ENCODE data around the gene SORCS3. TPM values are rescaled to one million over a fixed set of nuclear protein-coding genes. Genes with fewer than 3 reads are reported as not detected.

The SORCS3 gene
- total RNA-seq, 2 donors from 2014 or later = 0.68 TPM; not detected in 1

GRCh38 chr10:104689105-104689504 is 48.0 kb downstream of the SORCS3 start:
- Mint-ChIP-seq H3K27ac (no peak overlapping the region), H3K27me3 (ENCODE audit: insufficient read depth) (peaks cover 25% of the 10 kb centered on the region), H3K4me1 (no peaks in the 10 kb centered on the region), H3K36me3 (ENCODE audit: low read depth) (no peaks in the 10 kb centered on the region), H3K4me3 (no peak overlapping the region), H3K9me3 (no peaks in the 10 kb centered on the region)
- whole genome bisulfite sequencing, 2 experiments (ENCODE audit: insufficient coverage in 1 of 2, insufficient read length in 1 of 2) = 90% methylated on average over 2 of the region's 2 CpGs; no CpG with 5 or more reads in 1 of the 2 experiments
- H3K9ac ChIP-seq (ENCODE audit: extremely low read depth, low read length, poor library complexity, severe bottlenecking) = no peak overlapping the region
- TF ChIP-seq CTCF (conservative IDR thresholded peaks at IDR 0.05) = no peak
- H3K36me3 ChIP-seq (ENCODE audit: control insufficient read depth, insufficient read depth, low read length) = no peaks in the 10 kb centered on the region
- no peaks in the 10 kb centered on the region for H3K9me3 ChIP-seq (ENCODE audit: control insufficient read depth, low read length)
- no peak overlapping the region for H3K27ac ChIP-seq (ENCODE audit: low read depth, low read length)
- no peaks in the 10 kb centered on the region for H3K4me1 ChIP-seq (ENCODE audit: control insufficient read depth, insufficient read depth, low read length)
- DNase-seq = no peak
- peaks cover 2% of the 10 kb centered on the region for H3K27me3 ChIP-seq (ENCODE audit: control insufficient read depth, insufficient read depth, low read length, poor library complexity, severe bottlenecking)
- H3K4me3 ChIP-seq (ENCODE audit: low read length) = no peak overlapping the region

- H3K27me3 Mint-ChIP-seq (ENCODE audit: insufficient read depth) = peaks cover 25% of the 10 kb centered on the region
- Histone ChIP-seq H3K4me1 (ENCODE audit: control insufficient read depth, insufficient read depth, low read length) (no peaks in the 10 kb centered on the region), H3K36me3 (ENCODE audit: control insufficient read depth, insufficient read depth, low read length) (no peaks in the 10 kb centered on the region), H3K4me3 (ENCODE audit: low read length) (no peak overlapping the region), H3K27me3 (ENCODE audit: control insufficient read depth, insufficient read depth, low read length, poor library complexity, severe bottlenecking) (no peaks in the 10 kb centered on the region), H3K27ac (ENCODE audit: low read depth, low read length) (no peak overlapping the region), H3K9ac (ENCODE audit: extremely low read depth, low read length, poor library complexity, severe bottlenecking) (no peak overlapping the region), H3K9me3 (ENCODE audit: control insufficient read depth, low read length) (no peaks in the 10 kb centered on the region)
- DNase-seq = peak; percentile 12
- TF ChIP-seq CTCF (conservative IDR thresholded peaks at IDR 0.05) = no peak
- no peaks in the 10 kb centered on the region for H3K9me3 Mint-ChIP-seq
- no peaks in the 10 kb centered on the region for H3K36me3 Mint-ChIP-seq (ENCODE audit: low read depth)
- no peak overlapping the region for H3K4me3 Mint-ChIP-seq
- H3K4me1 Mint-ChIP-seq = no peaks in the 10 kb centered on the region
- 95 to 96% methylated on average over 3 of the region's 3 CpGs for WGBS, 2 experiments (ENCODE audit: insufficient coverage in 1 of 2, insufficient read length in 1 of 2)
- H3K27ac Mint-ChIP-seq = no peak overlapping the region
Measured at GRCh38 chr10:104689547-104689946, 48.5 kb downstream of the SORCS3 start.

GRCh38 chr10:104690101-104690500 is 49.0 kb downstream of the SORCS3 start:
- H3K9ac ChIP-seq (ENCODE audit: extremely low read depth, low read length, poor library complexity, severe bottlenecking) = no peak overlapping the region
- Mint-ChIP-seq H3K36me3 (ENCODE audit: low read depth) (no peaks in the 10 kb centered on the region), H3K9me3 (no peaks in the 10 kb centered on the region), H3K27ac (no peak overlapping the region), H3K4me3 (no peak overlapping the region), H3K4me1 (no peaks in the 10 kb centered on the region), H3K27me3 (ENCODE audit: insufficient read depth) (peaks cover 23% of the 10 kb centered on the region)
- no peaks in the 10 kb centered on the region for H3K27me3 ChIP-seq (ENCODE audit: control insufficient read depth, insufficient read depth, low read length, poor library complexity, severe bottlenecking)
- no peak for TF ChIP-seq CTCF (conservative IDR thresholded peaks at IDR 0.05)
- no peaks in the 10 kb centered on the region for H3K36me3 ChIP-seq (ENCODE audit: control insufficient read depth, insufficient read depth, low read length)
- H3K9me3 ChIP-seq (ENCODE audit: control insufficient read depth, low read length) = no peaks in the 10 kb centered on the region
- H3K4me3 ChIP-seq (ENCODE audit: low read length) = no peak overlapping the region
- peak; percentile 32 for DNase-seq
- no peak overlapping the region for H3K27ac ChIP-seq (ENCODE audit: low read depth, low read length)
- 87 to 91% methylated on average over 3 of the region's 3 CpGs for WGBS, 2 experiments (ENCODE audit: insufficient coverage in 1 of 2, insufficient read length in 1 of 2)
- no peaks in the 10 kb centered on the region for H3K4me1 ChIP-seq (ENCODE audit: control insufficient read depth, insufficient read depth, low read length)

All from endodermal cell (in vitro differentiated cells).